ENCODE measurements around the gene APEX1.

Gene APEX1

GRCh38 chr14:20454516-20455354, at the start of gene APEX1, which contains the start of gene OSGEP:
TSS of gene APEX1 (plus strand) at chr14:20455226. CDS start at chr14:20455646, 420 bp downstream.
TSS of gene OSGEP (minus strand) at chr14:20454812. CDS start at chr14:20454683, 129 bp downstream.
- no peaks in the 10 kb centered on the region for H3K9me3 ChIP-seq (ENCODE audit: severe bottlenecking)
- ATAC-seq (ENCODE audit: low read depth) (peak; percentile 80), DNase-seq (ENCODE audit: low spot score) (peak; percentile 99)
- H3K36me3 ChIP-seq (ENCODE audit: low read depth) = peaks cover 76% of the 10 kb centered on the region
- TF ChIP-seq, protein P1, sequence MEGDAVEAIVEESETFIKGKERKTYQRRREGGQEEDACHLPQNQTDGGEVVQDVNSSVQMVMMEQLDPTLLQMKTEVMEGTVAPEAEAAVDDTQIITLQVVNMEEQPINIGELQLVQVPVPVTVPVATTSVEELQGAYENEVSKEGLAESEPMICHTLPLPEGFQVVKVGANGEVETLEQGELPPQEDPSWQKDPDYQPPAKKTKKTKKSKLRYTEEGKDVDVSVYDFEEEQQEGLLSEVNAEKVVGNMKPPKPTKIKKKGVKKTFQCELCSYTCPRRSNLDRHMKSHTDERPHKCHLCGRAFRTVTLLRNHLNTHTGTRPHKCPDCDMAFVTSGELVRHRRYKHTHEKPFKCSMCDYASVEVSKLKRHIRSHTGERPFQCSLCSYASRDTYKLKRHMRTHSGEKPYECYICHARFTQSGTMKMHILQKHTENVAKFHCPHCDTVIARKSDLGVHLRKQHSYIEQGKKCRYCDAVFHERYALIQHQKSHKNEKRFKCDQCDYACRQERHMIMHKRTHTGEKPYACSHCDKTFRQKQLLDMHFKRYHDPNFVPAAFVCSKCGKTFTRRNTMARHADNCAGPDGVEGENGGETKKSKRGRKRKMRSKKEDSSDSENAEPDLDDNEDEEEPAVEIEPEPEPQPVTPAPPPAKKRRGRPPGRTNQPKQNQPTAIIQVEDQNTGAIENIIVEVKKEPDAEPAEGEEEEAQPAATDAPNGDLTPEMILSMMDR (IDR thresholded peaks at IDR 0.05; ENCODE audit: poor library complexity, severe bottlenecking) = no peak
- H3K4me3 ChIP-seq (ENCODE audit: severe bottlenecking) = peak within 1 kb of the TSS; percentile 74
- H3K4me1 ChIP-seq (ENCODE audit: insufficient read depth, poor library complexity, severe bottlenecking) = peaks cover 10% of the 10 kb centered on the region
- H3K27me3 ChIP-seq (ENCODE audit: insufficient read depth, poor library complexity, severe bottlenecking) = no peaks in the 10 kb centered on the region
- peak within 1 kb of the TSS; percentile 91 for H3K27ac ChIP-seq (ENCODE audit: poor library complexity, severe bottlenecking)

GRCh38 chr14:20409226-20409625, 45.8 kb upstream of the APEX1 start:
- Histone ChIP-seq H3K4me1 (ENCODE audit: insufficient read depth, poor library complexity, severe bottlenecking) (peaks cover 3% of the 10 kb centered on the region), H3K27ac (ENCODE audit: poor library complexity, severe bottlenecking) (no peak overlapping the region)
- no peak for DNase-seq (ENCODE audit: low spot score)

DNA sequence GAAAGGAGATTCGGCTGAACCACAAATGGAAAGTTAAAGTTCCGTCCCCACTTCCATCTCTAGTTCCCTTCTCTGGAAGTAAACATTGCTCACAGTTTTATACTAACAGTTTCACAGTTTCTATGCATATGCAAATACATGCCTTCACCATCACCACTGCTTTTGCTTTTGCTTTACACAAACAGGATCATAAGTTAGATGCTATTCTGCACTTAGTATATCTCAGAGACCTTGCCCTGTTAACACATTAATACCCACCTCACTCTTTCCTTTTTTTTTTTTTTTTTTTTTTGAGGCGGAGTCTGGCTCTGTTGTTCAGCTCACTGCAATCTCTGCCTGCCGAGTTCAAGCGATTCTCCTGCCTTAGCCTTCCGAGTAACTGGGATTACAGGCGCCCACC, 42.6 kb upstream of the APEX1 start:
- TF ChIP-seq, protein P1 (IDR thresholded peaks at IDR 0.05; ENCODE audit: poor library complexity, severe bottlenecking) = no peak
- ATAC-seq (ENCODE audit: low read depth) = no peak

More at GRCh38 chr14:20409226-20409625, 45.8 kb upstream of the APEX1 start:
- H3K27me3 ChIP-seq (ENCODE audit: insufficient read depth, poor library complexity, severe bottlenecking) = no peaks in the 10 kb centered on the region
- H3K9me3 ChIP-seq (ENCODE audit: severe bottlenecking) = no peaks in the 10 kb centered on the region
- H3K4me3 ChIP-seq (ENCODE audit: severe bottlenecking) = no peak overlapping the region
- peaks cover 32% of the 10 kb centered on the region for H3K36me3 ChIP-seq (ENCODE audit: low read depth)
- no peak for ATAC-seq (ENCODE audit: low read depth)
- TF ChIP-seq, protein P1 (IDR thresholded peaks at IDR 0.05; ENCODE audit: poor library complexity, severe bottlenecking) = no peak

GRCh38 chr14:20412876-20413743, 41.9 kb upstream of the APEX1 start, which contains the start of gene TEP1:
TSS of gene TEP1 (minus strand) at chr14:20413501. CDS start at chr14:20408439, 5,062 bp downstream.
- ATAC-seq (ENCODE audit: low read depth) (peak; percentile 95), DNase-seq (ENCODE audit: low spot score) (peak; percentile 93)
- Histone ChIP-seq H3K4me1 (ENCODE audit: insufficient read depth, poor library complexity, severe bottlenecking) (peaks cover 3% of the 10 kb centered on the region), H3K36me3 (ENCODE audit: low read depth) (peaks cover 2% of the 10 kb centered on the region; the same call in 1 of the 2 replicates), H3K27ac (ENCODE audit: poor library complexity, severe bottlenecking) (peak within 1 kb of the TSS; percentile 74), H3K27me3 (ENCODE audit: insufficient read depth, poor library complexity, severe bottlenecking) (no peaks in the 10 kb centered on the region), H3K9me3 (ENCODE audit: severe bottlenecking) (no peaks in the 10 kb centered on the region), H3K4me3 (ENCODE audit: severe bottlenecking) (peak within 1 kb of the TSS; percentile 79)
- TF ChIP-seq, protein P1 (IDR thresholded peaks at IDR 0.05; ENCODE audit: poor library complexity, severe bottlenecking) = no peak

More for the DNA sequence above, 42.6 kb upstream of the APEX1 start:
- Histone ChIP-seq H3K27me3 (ENCODE audit: insufficient read depth, poor library complexity, severe bottlenecking) (no peaks in the 10 kb centered on the region), H3K27ac (ENCODE audit: poor library complexity, severe bottlenecking) (peak overlapping the region; percentile 74), H3K4me1 (ENCODE audit: insufficient read depth, poor library complexity, severe bottlenecking) (peaks cover 3% of the 10 kb centered on the region), H3K9me3 (ENCODE audit: severe bottlenecking) (no peaks in the 10 kb centered on the region), H3K36me3 (ENCODE audit: low read depth) (peaks cover 9% of the 10 kb centered on the region), H3K4me3 (ENCODE audit: severe bottlenecking) (peak overlapping the region; percentile 79)
- DNase-seq (ENCODE audit: low spot score) = no peak
